ENCODE results near the gene CDK7. TPM values are rescaled to one million over a fixed set of nuclear protein-coding genes. Genes with fewer than 3 reads are reported as not detected.
"Not testable (repeated sequence)": the region's sequence is repeated elsewhere in the genome, so short reads cannot be mapped to it uniquely, and the experiment has no call there.

Gene CDK7
- total and polyA plus RNA-seq, 5 donors, result 11.2 to 16.8 (median 11.8) TPM

GRCh38 chr5:69237877-69238276 lies 3.2 kb downstream of the CDK7 start:
- Histone ChIP-seq H3K4me1 (ENCODE audit: control insufficient read depth, insufficient read depth, low read length) (peaks cover 2% of the 10 kb centered on the region), H3K9me3 (ENCODE audit: control insufficient read depth, low read length) (no peaks in the 10 kb centered on the region), H3K4me3 (ENCODE audit: low read length) (no peak overlapping the region), H3K27me3 (ENCODE audit: control insufficient read depth, insufficient read depth) (no peaks in the 10 kb centered on the region), H3K27ac (ENCODE audit: low read length) (no peak overlapping the region)
- DNase-seq (no peak), ATAC-seq (no peak)
- intact Hi-C loops (cut with DNase I), result no loop called here
- 86% methylated on average over 3 of the region's 3 CpGs for WGBS

- no peak for DNase-seq
- WGBS, result 90% methylated on average over 6 of the region's 6 CpGs
- intact Hi-C loops (cut with DNase I), result no loop called here
- Histone ChIP-seq H3K4me3 (ENCODE audit: low read length) (no peak overlapping the region), H3K27ac (ENCODE audit: low read length) (no peak overlapping the region), H3K9me3 (ENCODE audit: control insufficient read depth, low read length) (no peaks in the 10 kb centered on the region), H3K4me1 (ENCODE audit: control insufficient read depth, insufficient read depth, low read length) (peaks cover 2% of the 10 kb centered on the region), H3K27me3 (ENCODE audit: control insufficient read depth, insufficient read depth) (no peaks in the 10 kb centered on the region)
- ATAC-seq, result no peak
Observed at GRCh38 chr5:69238760-69239251, 4.1 kb downstream of the CDK7 start.

- Histone ChIP-seq H3K4me3 (ENCODE audit: low read length) (no peak overlapping the region), H3K4me1 (ENCODE audit: control insufficient read depth, insufficient read depth, low read length) (no peaks in the 10 kb centered on the region), H3K27me3 (ENCODE audit: control insufficient read depth, insufficient read depth) (no peaks in the 10 kb centered on the region), H3K27ac (ENCODE audit: low read length) (no peak overlapping the region), H3K9me3 (ENCODE audit: control insufficient read depth, low read length) (no peaks in the 10 kb centered on the region)
- intact Hi-C loops (cut with DNase I), result loop anchor here in 1 of 4 donors (10.0 kb wide), 1 partner anchor 128 kb away; no protein-coding TSS in a partner anchor
- no peak for DNase-seq
- 90% methylated on average over 8 of the region's 8 CpGs for WGBS
- ATAC-seq, result no peak
Observed at GRCh38 chr5:69242215-69242927, 7.7 kb downstream of the CDK7 start.

GRCh38 chr5:69245031-69245430 lies 10.3 kb downstream of the CDK7 start:
- no peaks in the 10 kb centered on the region for H3K27me3 ChIP-seq (ENCODE audit: control insufficient read depth, insufficient read depth)
- H3K27ac ChIP-seq (ENCODE audit: low read length), result no peak overlapping the region
- no peaks in the 10 kb centered on the region for H3K4me1 ChIP-seq (ENCODE audit: control insufficient read depth, insufficient read depth, low read length)
- ATAC-seq, result no peak
- H3K9me3 ChIP-seq (ENCODE audit: control insufficient read depth, low read length), result no peaks in the 10 kb centered on the region
- 96% methylated on average over 5 of the region's 5 CpGs for WGBS
- intact Hi-C loops (cut with DNase I), result loop anchor here in 1 of 4 donors (10.0 kb wide), 1 partner anchor 130 kb away; no protein-coding TSS in a partner anchor
- H3K4me3 ChIP-seq (ENCODE audit: low read length), result no peak overlapping the region
- no peak for DNase-seq

- Histone ChIP-seq H3K27ac (ENCODE audit: low read length) (no peak overlapping the region), H3K4me1 (ENCODE audit: control insufficient read depth, insufficient read depth, low read length) (no peaks in the 10 kb centered on the region), H3K9me3 (ENCODE audit: control insufficient read depth, low read length) (no peaks in the 10 kb centered on the region), H3K27me3 (ENCODE audit: control insufficient read depth, insufficient read depth) (no peaks in the 10 kb centered on the region), H3K4me3 (ENCODE audit: low read length) (no peak overlapping the region)
- ATAC-seq (no peak), DNase-seq (no peak)
- WGBS, result 92% methylated on average over 2 of the region's 2 CpGs
- intact Hi-C loops (cut with DNase I), result loop anchor here in 1 of 4 donors (10.0 kb wide), 1 partner anchor 133 kb away; no protein-coding TSS in a partner anchor
Observed at GRCh38 chr5:69248019-69248418, 13.3 kb downstream of the CDK7 start.

- intact Hi-C loops (cut with DNase I), result no loop called here
- Histone ChIP-seq H3K9me3 (ENCODE audit: control insufficient read depth, low read length) (no peaks in the 10 kb centered on the region), H3K27me3 (ENCODE audit: control insufficient read depth, insufficient read depth) (no peaks in the 10 kb centered on the region), H3K4me3 (ENCODE audit: low read length) (no peak overlapping the region), H3K27ac (ENCODE audit: low read length) (no peak overlapping the region), H3K4me1 (ENCODE audit: control insufficient read depth, insufficient read depth, low read length) (no peaks in the 10 kb centered on the region)
- 97% methylated on average over 2 of the region's 2 CpGs for WGBS
- DNase-seq (no peak), ATAC-seq (no peak)
Observed at GRCh38 chr5:69250593-69250992, 15.9 kb downstream of the CDK7 start.

GRCh38 chr5:69252437-69252836 lies 17.8 kb downstream of the CDK7 start:
- H3K9me3 ChIP-seq (ENCODE audit: control insufficient read depth, low read length), result no peaks in the 10 kb centered on the region
- H3K4me3 ChIP-seq (ENCODE audit: low read length), result no peak overlapping the region
- ATAC-seq, result no peak
- WGBS, result 85% methylated on average over 3 of the region's 3 CpGs
- no peak for DNase-seq
- intact Hi-C loops (cut with DNase I), result no loop called here
- H3K27me3 ChIP-seq (ENCODE audit: control insufficient read depth, insufficient read depth), result no peaks in the 10 kb centered on the region
- no peak overlapping the region for H3K27ac ChIP-seq (ENCODE audit: low read length)
- H3K4me1 ChIP-seq (ENCODE audit: control insufficient read depth, insufficient read depth, low read length), result no peaks in the 10 kb centered on the region

- intact Hi-C loops (cut with DNase I); ATAC-seq; H3K4me1 ChIP-seq (ENCODE audit: control insufficient read depth, insufficient read depth, low read length); H3K9me3 ChIP-seq (ENCODE audit: control insufficient read depth, low read length); DNase-seq; H3K27ac ChIP-seq (ENCODE audit: low read length); H3K27me3 ChIP-seq (ENCODE audit: control insufficient read depth, insufficient read depth); H3K4me3 ChIP-seq (ENCODE audit: low read length): not testable (repeated sequence)
- WGBS, result 94% methylated on average over 4 of the region's 4 CpGs
Observed at GRCh38 chr5:69255940-69256339, 21.3 kb downstream of the CDK7 start.

- no peaks in the 10 kb centered on the region for H3K9me3 ChIP-seq (ENCODE audit: control insufficient read depth, low read length)
- 96% methylated on average over 1 of the region's 1 CpG for WGBS
- ATAC-seq, result no peak
- H3K27ac ChIP-seq (ENCODE audit: low read length), result no peak overlapping the region
- H3K27me3 ChIP-seq (ENCODE audit: control insufficient read depth, insufficient read depth), result no peaks in the 10 kb centered on the region
- intact Hi-C loops (cut with DNase I), result no loop called here
- H3K4me1 ChIP-seq (ENCODE audit: control insufficient read depth, insufficient read depth, low read length), result no peaks in the 10 kb centered on the region
- no peak overlapping the region for H3K4me3 ChIP-seq (ENCODE audit: low read length)
- DNase-seq, result no peak
Observed at GRCh38 chr5:69257577-69257976, 22.9 kb downstream of the CDK7 start.

- DNase-seq (no peak), ATAC-seq (no peak)
- 94% methylated on average over 1 of the region's 1 CpG for WGBS
- intact Hi-C loops (cut with DNase I), result no loop called here
- Histone ChIP-seq H3K27ac (ENCODE audit: low read length) (no peak overlapping the region), H3K27me3 (ENCODE audit: control insufficient read depth, insufficient read depth) (no peaks in the 10 kb centered on the region), H3K9me3 (ENCODE audit: control insufficient read depth, low read length) (no peaks in the 10 kb centered on the region), H3K4me1 (ENCODE audit: control insufficient read depth, insufficient read depth, low read length) (no peaks in the 10 kb centered on the region), H3K4me3 (ENCODE audit: low read length) (no peak overlapping the region)
Observed at GRCh38 chr5:69261034-69261433, 26.3 kb downstream of the CDK7 start.

- ATAC-seq, result no peak
- H3K4me1 ChIP-seq (ENCODE audit: control insufficient read depth, insufficient read depth, low read length), result no peaks in the 10 kb centered on the region
- H3K4me3 ChIP-seq (ENCODE audit: low read length), result no peak overlapping the region
- H3K27ac ChIP-seq (ENCODE audit: low read length), result no peak overlapping the region
- intact Hi-C loops (cut with DNase I), result no loop called here
- H3K27me3 ChIP-seq (ENCODE audit: control insufficient read depth, insufficient read depth), result no peaks in the 10 kb centered on the region
- no peaks in the 10 kb centered on the region for H3K9me3 ChIP-seq (ENCODE audit: control insufficient read depth, low read length)
- WGBS, result 82% methylated on average over 11 of the region's 11 CpGs
- no peak for DNase-seq
Observed at GRCh38 chr5:69265931-69266330, 31.2 kb downstream of the CDK7 start.

Measured in right cardiac atrium (tissue), 5 donors.